Activated T-helper 1 cell treated with Interleukin-2 at 50 U/mL for 16 hours (primary cell): Measurements from ENCODE around the gene CD200R1L.

Experiments
- DNase-seq: peaks from one replicate; pipeline ENCODE4 v3.0.0-alpha.2; 2020; ENCODE audit warnings: low read depth

CD200R1L gene

DNA sequence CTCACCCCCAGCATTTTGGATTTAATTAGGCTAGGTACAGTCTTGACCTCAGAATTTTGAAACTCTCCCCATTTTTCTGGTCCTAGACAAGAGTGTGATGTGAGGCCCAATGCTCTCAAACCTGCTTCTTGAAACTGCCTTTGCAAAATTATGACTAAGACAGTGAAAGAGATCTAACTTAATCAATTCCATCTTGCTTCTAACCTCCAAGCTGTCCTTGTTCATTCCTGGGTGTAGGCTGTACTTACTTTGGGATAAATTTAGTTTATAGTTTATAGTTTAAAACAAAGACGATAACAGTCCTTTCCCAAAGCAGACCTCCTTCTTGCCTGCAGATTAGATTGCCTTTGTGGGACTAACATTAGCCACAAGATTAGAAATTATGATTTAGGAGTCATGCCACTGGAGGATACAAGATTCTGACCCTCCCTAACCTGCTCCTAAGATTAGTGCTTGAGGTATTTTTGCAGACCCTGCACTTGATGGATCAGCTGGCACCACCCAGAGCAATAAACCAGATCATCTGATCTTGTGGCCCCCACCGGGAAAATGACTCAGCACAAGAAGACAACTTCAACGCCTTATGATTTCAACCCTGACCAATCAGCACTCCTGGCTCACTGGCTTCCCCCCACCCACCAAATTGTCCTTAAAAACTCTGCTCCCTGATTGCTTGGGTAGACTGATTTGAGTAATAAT, 59.6 kb downstream of the CD200R1L start:
- no peak for DNase-seq

DNA sequence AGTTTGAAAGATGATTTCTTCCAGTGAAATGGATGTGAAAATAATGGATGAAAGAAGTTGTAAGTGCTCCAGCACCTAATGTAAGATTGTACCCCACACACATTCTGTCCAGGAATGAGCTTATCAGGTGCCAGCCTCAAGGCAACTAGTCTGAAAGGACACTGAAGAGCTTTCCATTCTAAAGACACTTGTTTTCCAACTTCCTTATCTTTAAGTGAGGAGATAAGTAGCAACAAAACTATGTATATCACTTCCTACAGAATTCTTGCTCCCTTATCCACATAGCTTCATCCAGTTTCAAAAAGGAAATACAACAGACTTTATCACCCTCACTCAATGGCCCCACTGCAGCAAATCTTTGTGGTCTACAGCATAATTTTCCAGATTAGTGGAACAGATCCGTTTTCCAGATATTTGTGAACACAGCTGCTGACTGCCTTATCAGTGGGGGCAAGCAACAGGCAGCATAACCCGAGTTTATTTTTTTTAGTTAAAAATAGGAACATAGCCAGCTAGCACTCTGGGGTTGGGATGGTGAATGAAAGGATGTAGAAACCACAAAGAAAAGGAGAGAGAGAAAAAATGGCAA, 60.6 kb downstream of the CD200R1L start:
- no peak for DNase-seq

DNA sequence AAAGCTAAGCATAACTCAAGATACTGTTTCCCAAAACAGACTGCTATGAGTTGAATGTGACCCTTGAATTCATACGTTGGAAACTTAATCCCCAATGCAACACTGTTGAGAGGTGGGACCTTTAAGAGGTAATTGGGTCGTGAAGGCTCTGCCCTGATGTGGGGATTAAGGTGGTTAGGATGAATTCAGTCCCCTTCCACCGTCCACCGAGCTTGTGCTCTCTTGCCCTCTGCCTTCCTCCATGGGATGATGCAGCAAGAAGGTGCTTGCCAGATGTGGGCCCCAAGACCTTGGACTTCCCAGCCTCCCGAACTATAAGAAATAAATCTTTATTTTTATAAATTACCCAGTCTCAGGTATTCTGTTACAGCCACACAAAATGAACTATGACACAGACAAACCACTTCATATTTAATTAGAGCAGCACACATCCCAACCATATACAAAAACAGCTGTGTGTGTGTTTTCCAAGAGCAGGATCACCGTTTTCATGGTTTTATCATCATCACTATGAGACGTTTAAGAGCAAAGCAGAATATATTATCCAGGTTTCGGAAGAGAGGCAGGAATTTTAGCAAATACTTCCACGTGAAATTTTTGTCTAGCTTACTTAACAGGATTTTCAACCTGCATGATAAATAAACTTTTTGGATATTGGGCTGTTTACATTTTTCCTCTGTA, 61.2 kb downstream of the CD200R1L start:
- no peak for DNase-seq

- DNase-seq = no peak
Measured at GRCh38 chr3:112782491-112782890, 64.2 kb downstream of the CD200R1L start.

- DNase-seq = no peak
Measured at GRCh38 chr3:112781599-112781998, 65.1 kb downstream of the CD200R1L start.

DNA sequence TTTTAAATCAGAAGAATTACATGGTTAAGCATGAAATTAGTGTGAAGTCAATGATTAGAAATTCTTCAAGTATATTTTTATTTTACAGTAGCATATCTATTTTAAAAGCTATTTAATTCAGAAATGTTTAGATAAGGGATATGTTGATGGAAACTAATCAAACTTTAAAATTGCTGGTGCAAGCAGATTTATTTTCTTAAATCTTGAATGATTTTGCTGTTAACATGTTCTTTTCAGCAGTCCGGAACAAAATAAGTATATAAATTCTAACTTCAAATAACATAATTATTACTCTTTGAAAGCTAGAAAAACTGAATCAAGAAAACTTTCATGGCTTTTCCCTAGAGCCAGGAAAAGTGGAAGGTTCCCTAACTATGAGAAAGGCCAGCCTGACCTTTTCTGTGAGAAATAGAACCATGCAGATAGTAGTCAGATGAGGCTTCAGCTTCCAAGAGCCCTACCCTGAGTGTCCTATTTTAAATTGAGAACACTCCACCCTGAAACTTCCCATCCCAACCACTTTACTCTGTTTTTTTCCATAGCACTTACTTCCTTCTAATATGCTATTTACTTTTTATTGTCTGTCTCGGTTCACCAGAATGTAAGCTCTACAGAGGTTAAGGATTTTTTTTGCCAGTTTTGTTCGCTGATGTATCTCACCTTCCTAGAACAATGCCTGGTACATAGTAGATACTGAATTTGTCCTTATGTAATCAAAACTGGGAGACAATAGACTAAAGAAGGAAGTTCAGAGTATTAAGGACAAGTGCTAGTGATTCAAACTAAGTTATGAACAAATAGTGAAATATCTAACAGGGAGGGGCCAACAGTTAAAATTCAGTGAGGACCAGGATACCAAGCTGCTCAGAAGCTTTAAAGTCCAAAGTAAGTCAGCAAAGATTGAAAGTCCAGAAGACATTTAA, 66.8 kb downstream of the CD200R1L start:
- no peak for DNase-seq

DNA sequence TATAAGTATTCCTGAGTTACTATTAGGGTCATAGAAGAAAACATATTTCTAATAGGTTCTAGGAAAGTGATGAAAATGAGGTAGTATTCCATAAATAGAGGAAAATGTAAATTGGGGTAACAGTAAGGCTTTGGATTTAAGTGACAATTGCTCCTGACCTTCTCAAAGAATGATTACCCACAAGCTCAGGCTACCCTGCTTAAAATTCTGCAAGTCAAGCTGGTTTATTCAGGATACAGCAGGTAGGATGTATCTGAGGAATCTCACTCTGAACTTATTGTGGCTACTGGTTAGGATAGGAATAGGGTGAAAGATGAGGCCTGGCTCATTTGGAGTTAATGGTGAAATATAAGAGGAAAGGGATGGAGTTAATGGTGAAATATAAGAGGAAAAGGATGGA, 67.7 kb downstream of the CD200R1L start:
- DNase-seq = no peak

DNA sequence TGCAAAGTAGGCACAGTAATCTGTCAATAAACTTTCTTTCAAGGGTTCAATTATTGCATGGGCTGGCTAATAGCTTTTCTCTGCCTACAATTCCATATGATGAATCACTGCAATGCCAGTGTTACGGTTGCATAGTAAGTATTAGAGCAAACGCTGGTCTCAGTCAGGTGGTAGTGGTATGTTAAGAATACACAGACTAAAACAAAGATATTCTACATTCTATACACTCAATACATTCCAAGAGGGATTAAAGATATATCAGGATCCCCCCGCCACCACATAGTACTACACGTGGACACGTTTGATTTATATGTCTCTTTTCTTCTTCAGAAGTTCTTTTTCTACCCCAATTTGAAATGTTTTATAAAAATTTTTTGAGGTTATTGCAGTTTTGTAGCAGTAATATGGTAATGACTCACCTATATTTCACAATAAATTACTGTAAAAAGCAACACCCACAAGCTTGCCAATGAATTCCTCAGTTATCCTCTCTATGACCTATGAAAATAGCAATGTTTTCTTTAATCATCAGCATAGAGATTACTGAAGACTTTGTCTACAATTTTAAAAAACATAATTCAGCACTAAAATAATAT, 68.2 kb downstream of the CD200R1L start:
- no peak for DNase-seq

DNA sequence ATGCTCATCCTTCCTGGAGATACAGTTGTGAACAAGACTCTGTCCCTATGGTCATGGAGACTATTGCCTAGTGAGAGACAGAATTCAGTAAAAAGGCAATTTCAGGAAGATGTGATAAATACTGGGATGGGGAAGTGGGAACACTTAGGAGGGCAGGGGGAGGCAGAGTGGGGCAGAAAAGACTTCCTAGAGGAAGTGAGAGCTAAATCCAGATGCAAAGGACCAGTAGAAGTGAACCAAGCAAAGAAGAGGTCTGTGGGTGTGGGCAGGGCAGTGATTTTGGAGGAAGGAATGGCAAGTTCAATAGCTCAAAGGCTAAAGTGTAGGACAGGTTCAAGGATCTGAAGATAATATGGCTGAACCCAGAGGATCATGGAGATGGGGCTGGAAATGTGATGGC, 68.9 kb downstream of the CD200R1L start:
- no peak for DNase-seq

- DNase-seq = no peak
Measured at GRCh38 chr3:112776836-112777235, 69.8 kb downstream of the CD200R1L start.

- no peak for DNase-seq
Measured at GRCh38 chr3:112776000-112776399, 70.7 kb downstream of the CD200R1L start.

GRCh38 chr3:112775011-112775742, 71.5 kb downstream of the CD200R1L start:
- no peak for DNase-seq

- no peak for DNase-seq
Measured at GRCh38 chr3:112774293-112774926, 72.3 kb downstream of the CD200R1L start.

- DNase-seq = no peak
Measured at GRCh38 chr3:112773864-112774263, 72.8 kb downstream of the CD200R1L start.

DNA sequence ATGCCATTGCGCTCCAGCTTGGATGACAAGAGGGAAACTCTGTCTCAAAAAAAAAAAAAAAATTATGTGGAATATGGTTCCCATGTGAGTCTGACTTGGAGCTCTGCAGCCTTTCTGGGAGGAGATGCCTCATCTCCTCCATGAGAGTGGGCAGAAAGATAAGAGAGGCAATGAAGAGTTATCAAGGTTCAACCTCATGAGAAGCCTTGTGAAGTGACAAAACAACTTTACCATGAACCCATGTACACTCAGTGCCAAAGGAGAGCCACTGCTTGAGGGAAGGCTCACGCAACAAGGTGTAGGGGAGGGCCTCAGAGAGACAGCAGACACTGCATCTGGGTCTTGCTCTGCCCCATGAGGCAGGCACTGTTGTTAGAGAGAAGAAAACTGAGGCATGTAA, 75.7 kb downstream of the CD200R1L start:
- DNase-seq = no peak

DNA sequence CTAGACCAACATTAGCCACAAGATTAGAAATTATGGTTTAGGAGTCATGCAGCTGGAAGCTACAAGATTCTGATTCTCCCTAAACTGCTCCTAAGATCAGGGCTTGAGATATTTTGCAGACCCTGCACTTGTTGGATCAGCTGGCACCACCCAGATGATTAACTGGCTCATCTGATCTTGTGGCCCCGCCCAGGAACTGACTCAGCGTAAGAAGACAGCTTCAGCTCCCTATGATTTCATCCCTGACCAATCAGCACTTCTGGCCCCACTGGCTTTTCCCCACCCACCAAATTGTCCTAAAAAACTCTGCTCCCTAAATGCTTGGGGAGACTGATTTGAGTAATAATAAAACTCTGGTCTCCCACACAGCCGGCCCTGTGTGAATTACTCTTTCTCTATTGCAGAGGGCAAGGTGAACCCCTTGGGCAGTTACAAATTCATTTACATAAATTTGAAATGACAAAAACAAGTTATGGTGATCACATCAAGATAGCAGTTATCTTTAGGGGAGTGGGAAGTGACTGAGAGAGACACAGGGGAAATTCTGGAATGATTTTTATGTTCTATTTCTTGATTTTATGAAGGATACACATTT, 76.5 kb downstream of the CD200R1L start:
- DNase-seq = no peak

DNA sequence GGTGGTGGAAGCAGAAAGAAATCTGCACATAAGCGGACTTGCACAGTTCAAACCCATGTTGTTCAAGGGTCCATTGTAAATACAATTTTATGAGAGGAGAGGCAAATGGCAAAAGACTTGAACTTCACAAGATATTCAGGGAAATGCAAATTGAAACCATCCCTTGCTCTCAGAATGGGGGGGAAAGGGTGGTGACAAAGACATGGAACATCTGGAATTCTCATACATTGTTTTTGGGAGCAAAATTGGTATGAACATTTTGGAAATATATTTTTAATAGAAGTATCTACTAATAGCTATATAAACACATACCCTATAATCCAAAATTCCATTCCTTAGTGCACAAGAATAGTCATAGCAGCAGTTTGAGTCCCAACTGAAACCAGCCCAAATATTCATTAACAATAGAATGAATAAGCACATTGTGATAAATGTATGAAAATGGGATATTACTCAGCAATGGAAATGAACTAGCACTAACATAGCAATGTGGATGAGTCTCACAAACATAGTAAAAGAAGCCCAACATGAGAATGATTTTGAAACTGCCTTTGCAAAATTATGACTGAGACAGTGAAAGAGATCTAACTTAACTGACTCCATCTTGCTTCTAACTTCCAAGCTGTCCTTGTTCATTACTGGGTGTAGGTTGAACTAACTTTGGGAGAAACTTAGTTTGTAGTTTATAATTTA, 77.2 kb downstream of the CD200R1L start:
- DNase-seq = no peak

GRCh38 chr3:112767777-112768176, 78.9 kb downstream of the CD200R1L start:
- no peak for DNase-seq

GRCh38 chr3:112767177-112767576, 79.5 kb downstream of the CD200R1L start:
- DNase-seq = no peak
